Measurements from ENCODE around the gene YJEFN3. TPM values are rescaled to one million over a fixed set of nuclear protein-coding genes. Genes with fewer than 3 reads are reported as not detected.
A peak's percentile ranks its signal among the peaks of the same experiment; 100 is the strongest.

Gene YJEFN3
- total RNA-seq, 2 donors from 2014 or later: 8.1 to 19.3 TPM

GRCh38 chr19:19539698-19540063 is 11.0 kb downstream of the YJEFN3 start:
- intact Hi-C loops (cut with DNase I): no loop called here

GRCh38 chr19:19540064-19540714 is 11.5 kb downstream of the YJEFN3 start:
- Histone ChIP-seq H3K9me3 (no peaks in the 10 kb centered on the region), H3K36me3 (no peaks in the 10 kb centered on the region), H3K27ac (no peak overlapping the region), H3K4me1 (replicated peaks) (peaks cover 8% of the 10 kb centered on the region), H3K27me3 (replicated peaks; ENCODE audit: insufficient read depth) (peaks cover 6% of the 10 kb centered on the region), H3K4me3 (no peak overlapping the region)
- 15% methylated on average over 45 of the region's 74 CpGs for WGBS
- peak; percentile 53 for DNase-seq (ENCODE audit: low spot score)
- intact Hi-C loops (cut with DNase I): no loop called here
- no peak for TF ChIP-seq CTCF (IDR thresholded peaks at IDR 0.05)
- TF ChIP-seq POLR2AphosphoS5 (IDR thresholded peaks at IDR 0.05): no peak
- TF ChIP-seq POLR2A (IDR thresholded peaks at IDR 0.05): no peak

More at GRCh38 chr19:19539698-19540063, 11.0 kb downstream of the YJEFN3 start:
- WGBS: 50% methylated on average over 19 of the region's 19 CpGs
- Histone ChIP-seq H3K27ac (no peak overlapping the region), H3K27me3 (replicated peaks; ENCODE audit: insufficient read depth) (peaks cover 6% of the 10 kb centered on the region), H3K4me1 (replicated peaks) (peaks cover 8% of the 10 kb centered on the region), H3K4me3 (no peak overlapping the region), H3K9me3 (no peaks in the 10 kb centered on the region), H3K36me3 (no peaks in the 10 kb centered on the region)
- TF ChIP-seq POLR2AphosphoS5 (IDR thresholded peaks at IDR 0.05) (no peak), POLR2A (IDR thresholded peaks at IDR 0.05) (no peak), CTCF (IDR thresholded peaks at IDR 0.05) (no peak)
- DNase-seq (ENCODE audit: low spot score): no peak

- intact Hi-C loops (cut with DNase I): no loop called here
- peaks cover 6% of the 10 kb centered on the region for H3K27me3 ChIP-seq (replicated peaks; ENCODE audit: insufficient read depth)
- DNase-seq (ENCODE audit: low spot score): no peak
Observed at GRCh38 chr19:19540715-19541515, 12.2 kb downstream of the YJEFN3 start.

GRCh38 chr19:19541616-19542015 is 12.9 kb downstream of the YJEFN3 start:
- no peaks in the 10 kb centered on the region for H3K36me3 ChIP-seq
- DNase-seq (ENCODE audit: low spot score): no peak
- H3K9me3 ChIP-seq: no peaks in the 10 kb centered on the region
- H3K4me1 ChIP-seq (replicated peaks): peaks cover 8% of the 10 kb centered on the region
- WGBS: 72% methylated on average over 14 of the region's 16 CpGs
- H3K27me3 ChIP-seq (replicated peaks; ENCODE audit: insufficient read depth): peaks cover 6% of the 10 kb centered on the region
- H3K27ac ChIP-seq: no peak overlapping the region
- intact Hi-C loops (cut with DNase I): no loop called here
- H3K4me3 ChIP-seq: no peak overlapping the region
- no peak for TF ChIP-seq POLR2A (IDR thresholded peaks at IDR 0.05)
- TF ChIP-seq CTCF (IDR thresholded peaks at IDR 0.05): no peak
- TF ChIP-seq POLR2AphosphoS5 (IDR thresholded peaks at IDR 0.05): no peak

More at GRCh38 chr19:19540715-19541515, 12.2 kb downstream of the YJEFN3 start:
- peak overlapping the region in 1 of 2 donors; percentile 5 for H3K4me3 ChIP-seq
- 5% methylated on average over 42 of the region's 45 CpGs for WGBS
- no peaks in the 10 kb centered on the region for H3K36me3 ChIP-seq
- peaks cover 8% of the 10 kb centered on the region for H3K4me1 ChIP-seq (replicated peaks)
- H3K27ac ChIP-seq: no peak overlapping the region
- TF ChIP-seq POLR2A (IDR thresholded peaks at IDR 0.05) (no peak), POLR2AphosphoS5 (IDR thresholded peaks at IDR 0.05) (no peak), CTCF (IDR thresholded peaks at IDR 0.05) (no peak)
- H3K9me3 ChIP-seq: no peaks in the 10 kb centered on the region

Data from prostate gland (tissue), 2 donors.